ENCODE results near the gene NOL9. TPM values are rescaled to one million over a fixed set of nuclear protein-coding genes. Genes with fewer than 3 reads are reported as not detected.

NOL9 gene
- total and polyA plus RNA-seq, 10 of the 15 experiments (the other 5 are each of a cell fraction or from before 2014, with no cell fraction given) = 3.9 to 35.9 (median 23.0) TPM

DNA sequence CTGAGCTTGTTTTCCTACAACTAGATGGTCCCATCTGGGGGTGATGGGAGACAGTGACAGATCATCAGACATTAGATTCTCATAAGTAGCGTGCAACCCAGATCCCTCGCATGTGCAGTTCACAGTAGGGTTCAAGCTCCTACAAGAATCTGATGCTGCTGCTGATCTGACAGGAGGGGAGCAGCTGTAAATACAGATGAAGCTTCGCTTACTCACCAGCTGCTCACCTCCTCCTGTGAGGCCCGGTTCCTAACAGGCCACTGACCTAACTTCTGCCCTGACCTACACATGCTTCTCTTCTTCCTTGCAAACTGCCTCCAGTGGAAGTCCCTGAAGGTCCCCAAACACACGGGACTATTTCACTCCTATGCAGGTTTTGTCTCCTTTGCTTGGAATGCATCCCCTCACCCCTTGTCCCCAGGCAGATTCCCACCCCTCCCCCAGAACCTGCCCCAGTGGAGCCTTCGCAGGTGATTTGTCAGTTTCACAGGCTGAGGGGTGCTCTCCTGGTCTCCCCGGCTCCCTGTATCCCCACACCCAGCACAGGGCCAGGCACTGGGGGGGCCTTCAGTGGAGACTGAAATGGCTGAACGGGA lies 19.8 kb upstream of the NOL9 start:
- Histone ChIP-seq H3K27ac (ENCODE audit: control insufficient read depth, insufficient read depth) (no peak overlapping the region), H3K79me2 (ENCODE audit: control insufficient read depth, insufficient read depth, low read length) (no peaks in the 10 kb centered on the region), H3K9ac (ENCODE audit: control insufficient read depth, insufficient read depth, low read length) (no peak overlapping the region), H3K9me3 (replicated peaks; ENCODE audit: control insufficient read depth, insufficient read depth, low read length) (no peaks in the 10 kb centered on the region; the same call in 1 of the 3 replicates), H3K36me3 (ENCODE audit: control insufficient read depth in 2 of 2, insufficient read depth in 2 of 2, low read length in 1 of 2) (no peaks in the 10 kb centered on the region), H4K20me1 (ENCODE audit: control insufficient read depth, insufficient read depth) (no peaks in the 10 kb centered on the region), H2AFZ (ENCODE audit: control insufficient read depth, low read depth, low read length) (no peak overlapping the region), H3K4me1 (ENCODE audit: control insufficient read depth, insufficient read depth, low read length) (peaks cover under 1% of the 10 kb centered on the region; the same call in 1 of the 2 replicates), H3K4me2 (ENCODE audit: control insufficient read depth, insufficient read depth) (no peak overlapping the region), H3K27me3 (replicated peaks in 1 of 2; ENCODE audit: control insufficient read depth in 2 of 2, insufficient read depth in 2 of 2, low read length in 1 of 2) (no peaks in the 10 kb centered on the region), H3K4me3 (no peak overlapping the region)
- RAD21 ChIA-PET (ENCODE audit: unreplicated experiment) = no interaction called here
- no TSS peak for BruUV-seq (replicated peaks)
- POLR2A ChIA-PET = no interaction called here
- intact Hi-C loops (cut with micrococcal nuclease; ENCODE audit: unreplicated experiment) = no loop called here
- CTCF ChIA-PET = interaction anchor here (2.1 kb wide), 1 partner anchor 20 kb away, joined by 6 read pairs; the partner anchor contains the start of genes NOL9 and TAS1R1
- TF ChIP-seq CBX5 (IDR thresholded peaks at IDR 0.05; ENCODE audit: low read depth) = no peak
- no peak for TF ChIP-seq FOS (IDR thresholded peaks at IDR 0.05; ENCODE audit: borderline replicate concordance, extremely low read depth, insufficient read length)
- TF ChIP-seq POLR2AphosphoS5 (IDR thresholded peaks at IDR 0.05; ENCODE audit: low read length) = no peak
- TF ChIP-seq RFX5 (IDR thresholded peaks at IDR 0.05; ENCODE audit: low read depth, low read length) = no peak
- TF ChIP-seq, protein P1, sequence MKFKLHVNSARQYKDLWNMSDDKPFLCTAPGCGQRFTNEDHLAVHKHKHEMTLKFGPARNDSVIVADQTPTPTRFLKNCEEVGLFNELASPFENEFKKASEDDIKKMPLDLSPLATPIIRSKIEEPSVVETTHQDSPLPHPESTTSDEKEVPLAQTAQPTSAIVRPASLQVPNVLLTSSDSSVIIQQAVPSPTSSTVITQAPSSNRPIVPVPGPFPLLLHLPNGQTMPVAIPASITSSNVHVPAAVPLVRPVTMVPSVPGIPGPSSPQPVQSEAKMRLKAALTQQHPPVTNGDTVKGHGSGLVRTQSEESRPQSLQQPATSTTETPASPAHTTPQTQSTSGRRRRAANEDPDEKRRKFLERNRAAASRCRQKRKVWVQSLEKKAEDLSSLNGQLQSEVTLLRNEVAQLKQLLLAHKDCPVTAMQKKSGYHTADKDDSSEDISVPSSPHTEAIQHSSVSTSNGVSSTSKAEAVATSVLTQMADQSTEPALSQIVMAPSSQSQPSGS (IDR thresholded peaks at IDR 0.05; ENCODE audit: low read length) = no peak
- no peak for TF ChIP-seq POU2F2 (IDR thresholded peaks at IDR 0.05; ENCODE audit: borderline replicate concordance, low read depth, low read length)
- TF ChIP-seq ZNF622 (IDR thresholded peaks at IDR 0.05) = no peak
- TF ChIP-seq TCF12 (IDR thresholded peaks at IDR 0.05; ENCODE audit: low read depth, low read length) = no peak
- TF ChIP-seq RAD51 (IDR thresholded peaks at IDR 0.05) = no peak
- no peak for TF ChIP-seq STAT3 (IDR thresholded peaks at IDR 0.05; ENCODE audit: low read depth, low read length)
- no peak for TF ChIP-seq MTA2 (IDR thresholded peaks at IDR 0.05; ENCODE audit: low read depth)
- TF ChIP-seq ZNF274 (IDR thresholded peaks at IDR 0.05; ENCODE audit: insufficient read depth, insufficient read length) = no peak
- TF ChIP-seq, protein P2, sequence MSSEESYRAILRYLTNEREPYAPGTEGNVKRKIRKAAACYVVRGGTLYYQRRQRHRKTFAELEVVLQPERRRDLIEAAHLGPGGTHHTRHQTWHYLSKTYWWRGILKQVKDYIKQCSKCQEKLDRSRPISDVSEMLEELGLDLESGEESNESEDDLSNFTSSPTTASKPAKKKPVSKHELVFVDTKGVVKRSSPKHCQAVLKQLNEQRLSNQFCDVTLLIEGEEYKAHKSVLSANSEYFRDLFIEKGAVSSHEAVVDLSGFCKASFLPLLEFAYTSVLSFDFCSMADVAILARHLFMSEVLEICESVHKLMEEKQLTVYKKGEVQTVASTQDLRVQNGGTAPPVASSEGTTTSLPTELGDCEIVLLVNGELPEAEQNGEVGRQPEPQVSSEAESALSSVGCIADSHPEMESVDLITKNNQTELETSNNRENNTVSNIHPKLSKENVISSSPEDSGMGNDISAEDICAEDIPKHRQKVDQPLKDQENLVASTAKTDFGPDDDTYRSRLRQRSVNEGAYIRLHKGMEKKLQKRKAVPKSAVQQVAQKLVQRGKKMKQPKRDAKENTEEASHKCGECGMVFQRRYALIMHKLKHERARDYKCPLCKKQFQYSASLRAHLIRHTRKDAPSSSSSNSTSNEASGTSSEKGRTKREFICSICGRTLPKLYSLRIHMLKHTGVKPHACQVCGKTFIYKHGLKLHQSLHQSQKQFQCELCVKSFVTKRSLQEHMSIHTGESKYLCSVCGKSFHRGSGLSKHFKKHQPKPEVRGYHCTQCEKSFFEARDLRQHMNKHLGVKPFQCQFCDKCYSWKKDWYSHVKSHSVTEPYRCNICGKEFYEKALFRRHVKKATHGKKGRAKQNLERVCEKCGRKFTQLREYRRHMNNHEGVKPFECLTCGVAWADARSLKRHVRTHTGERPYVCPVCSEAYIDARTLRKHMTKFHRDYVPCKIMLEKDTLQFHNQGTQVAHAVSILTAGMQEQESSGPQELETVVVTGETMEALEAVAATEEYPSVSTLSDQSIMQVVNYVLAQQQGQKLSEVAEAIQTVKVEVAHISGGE (CRISPR knock-in tag; IDR thresholded peaks at IDR 0.05) = no peak
- TF ChIP-seq PAX8 (IDR thresholded peaks at IDR 0.05) = no peak
- no peak for TF ChIP-seq TARDBP (IDR thresholded peaks at IDR 0.05; ENCODE audit: borderline replicate concordance)
- TF ChIP-seq ZNF24 (IDR thresholded peaks at IDR 0.05) = no peak
- TF ChIP-seq JUNB (IDR thresholded peaks at IDR 0.05) = no peak
- no peak for TF ChIP-seq NFYB (IDR thresholded peaks at IDR 0.05; ENCODE audit: insufficient read depth, low read depth, low read length)
- WGBS (ENCODE audit: insufficient coverage, insufficient replicate concordance, low lambda C conversion rate, missing lambda C conversion rate) = 55% methylated on average over 8 of the region's 8 CpGs
- no peak for DNase-seq (ENCODE audit: low read depth, low spot score)
- in situ Hi-C loops (cut with MboI) = no loop called here
- no peak for FAIRE-seq
- no peak for ATAC-seq
- SMC1A ChIA-PET (ENCODE audit: uncharacterized antibody, unreplicated experiment) = no interaction called here
